PFSK-1 (cell line): ENCODE data around the gene SCART1.

Experiments used
- FOXP2 ChIP-seq: optimal IDR thresholded peaks from 2 replicates; pipeline ENCODE3; 2011; ENCODE audit warnings: borderline replicate concordance, control low read depth, inconsistent platforms; ENCODE audit not compliant: insufficient read depth; ENCODE audit errors: extremely low read length, extremely low read depth
- POLR2AphosphoS5 ChIP-seq: IDR thresholded peaks from 2 replicates; pipeline ENCODE4 v1.6.1; 2012; ENCODE audit warnings: low read depth, mild to moderate bottlenecking, control low read depth, low read length, moderate library complexity
- REST ChIP-seq, 2 experiments: IDR thresholded peaks; 2 replicates each; pipeline versions ENCODE4 v1.6.1 to v1.8.0; 2011 to 2012; ENCODE audit warnings: low read depth in 2 of 2, low read length in 2 of 2, control low read depth in 1 of 2, inconsistent platforms in 1 of 2, mild to moderate bottlenecking in 1 of 2, moderate library complexity in 1 of 2; ENCODE audit not compliant: insufficient read depth in 1 of 2
- SIN3A ChIP-seq: IDR thresholded peaks from 2 replicates; pipeline ENCODE4 v1.6.1; 2012; ENCODE audit warnings: mild to moderate bottlenecking, low read length, moderate library complexity, borderline replicate concordance; ENCODE audit not compliant: insufficient read depth
- TAF1 ChIP-seq: IDR thresholded peaks from 2 replicates; pipeline ENCODE4 v1.6.1; 2012; ENCODE audit warnings: low read length, control low read depth, borderline replicate concordance; ENCODE audit not compliant: insufficient read depth

SCART1 gene

GRCh38 chr10:133465191-133465949 lies 11.6 kb downstream of the SCART1 start:
- TF ChIP-seq FOXP2, result no peak
- no peak for TF ChIP-seq SIN3A
- no peak for TF ChIP-seq REST (IDR thresholded peaks at IDR 0.05; ENCODE audit: insufficient read depth in 1 of 2, low read depth in 2 of 2, low read length in 2 of 2)
- no peak for TF ChIP-seq TAF1

GRCh38 chr10:133465950-133466474 lies 12.3 kb downstream of the SCART1 start:
- TF ChIP-seq POLR2AphosphoS5, result no peak
- no peak for TF ChIP-seq REST (IDR thresholded peaks at IDR 0.05; ENCODE audit: insufficient read depth in 1 of 2, low read depth in 2 of 2, low read length in 2 of 2)

- no peak for TF ChIP-seq FOXP2
- no peak for TF ChIP-seq SIN3A
- no peak for TF ChIP-seq TAF1
- no peak for TF ChIP-seq REST (IDR thresholded peaks at IDR 0.05; ENCODE audit: insufficient read depth in 1 of 2, low read depth in 2 of 2, low read length in 2 of 2)
- TF ChIP-seq POLR2AphosphoS5, result no peak
Observed at GRCh38 chr10:133466683-133467275, 13.0 kb downstream of the SCART1 start.

DNA sequence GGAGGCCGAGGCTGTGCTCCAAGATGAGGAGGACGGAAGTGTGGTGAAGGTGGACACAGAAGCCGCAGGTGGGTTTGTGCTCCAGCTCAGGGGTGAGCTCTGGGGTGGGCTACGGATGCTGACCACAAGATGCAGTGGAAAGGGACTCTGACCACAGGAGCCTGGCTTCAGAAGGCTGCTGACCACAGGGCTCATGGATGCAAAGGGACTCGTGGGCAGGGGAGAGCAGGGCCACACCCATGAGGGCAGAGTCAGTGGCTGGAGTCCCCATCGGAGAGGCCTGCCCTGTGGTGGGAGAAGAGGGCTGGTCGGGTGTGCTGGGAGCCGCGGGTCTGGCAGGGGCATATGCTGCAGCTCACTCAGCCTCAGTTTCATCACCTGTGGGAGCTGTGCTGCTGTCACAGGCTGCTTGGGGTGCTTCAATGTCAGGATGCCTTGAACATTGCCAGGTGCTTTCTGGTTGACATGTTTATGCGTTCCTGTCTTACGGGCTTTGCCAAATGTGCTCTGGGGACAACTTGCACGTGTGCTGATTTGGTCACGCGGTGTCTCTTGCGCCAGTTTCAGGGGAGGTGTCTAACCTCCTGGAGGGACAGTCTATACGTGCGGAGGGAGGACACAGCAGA lies 13.7 kb downstream of the SCART1 start:
- no peak for TF ChIP-seq POLR2AphosphoS5
- no peak for TF ChIP-seq REST (IDR thresholded peaks at IDR 0.05; ENCODE audit: insufficient read depth in 1 of 2, low read depth in 2 of 2, low read length in 2 of 2)
- TF ChIP-seq SIN3A, result no peak
- TF ChIP-seq FOXP2, result no peak
- no peak for TF ChIP-seq TAF1
